ENCODE measurements around the gene NACC1. TPM values are rescaled to one million over a fixed set of nuclear protein-coding genes. Genes with fewer than 3 reads are reported as not detected.

NACC1 gene
- total and polyA plus RNA-seq, 9 donors: 12.9 to 23.4 (median 19.1) TPM

DNA sequence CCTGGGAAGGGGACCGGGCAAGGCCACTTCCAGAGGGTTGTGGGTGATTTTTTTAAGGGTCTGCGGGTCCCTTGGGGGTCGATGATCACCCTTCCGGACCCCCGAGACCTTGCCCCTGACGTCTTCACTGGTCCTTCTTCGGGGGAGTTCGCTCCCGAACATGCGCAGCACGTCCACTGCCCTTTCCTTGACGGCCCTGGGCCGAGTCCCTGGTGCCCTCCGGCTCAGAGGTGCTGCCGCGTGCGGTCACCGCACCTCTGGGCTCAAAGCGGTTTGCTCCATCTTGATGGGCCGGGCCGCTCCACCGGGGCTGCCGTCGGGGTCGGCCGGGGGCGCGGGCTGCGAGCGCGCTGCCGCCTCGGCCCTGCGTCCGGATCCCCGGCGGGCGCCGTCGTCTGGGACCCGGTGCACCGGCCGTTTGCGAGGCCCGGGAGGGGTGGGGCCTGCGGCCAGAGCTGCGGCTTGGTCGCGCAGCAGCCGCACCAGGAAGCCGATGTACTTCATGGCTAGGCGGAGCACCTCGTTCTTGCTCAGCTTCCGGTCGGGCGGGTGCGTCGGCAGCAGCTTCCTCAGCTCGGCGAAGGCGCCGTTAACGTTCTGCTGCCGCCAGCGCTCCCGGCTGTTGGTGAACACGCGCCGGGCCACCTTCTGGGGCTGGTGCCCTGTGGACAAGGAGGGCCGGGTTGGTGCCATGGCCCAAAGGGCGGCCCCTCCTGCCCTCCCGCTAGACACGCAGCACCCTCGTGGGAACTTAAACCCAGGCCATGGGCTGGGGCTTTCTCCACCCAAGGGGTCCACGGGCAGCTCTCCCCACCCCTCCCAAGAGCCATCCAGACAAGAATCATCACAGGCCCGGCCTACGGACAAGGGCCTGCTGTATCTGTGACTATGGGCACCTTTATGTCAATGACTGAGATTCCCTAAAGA is 18.7 kb upstream of the NACC1 start:
- WGBS (ENCODE audit: insufficient coverage): 12% methylated on average over 74 of the region's 77 CpGs
- peak overlapping the region; percentile 25 for H3K27ac ChIP-seq (ENCODE audit: low read length)
- H3K9me3 ChIP-seq (replicated peaks; ENCODE audit: control insufficient read depth, low read depth, low read length): no peaks in the 10 kb centered on the region
- peak overlapping the region; percentile 5 for H3K4me3 ChIP-seq (ENCODE audit: low read length)
- peaks cover 57% of the 10 kb centered on the region for H3K4me1 ChIP-seq (ENCODE audit: control insufficient read depth, insufficient read depth, low read length)
- peaks cover 19% of the 10 kb centered on the region for H3K36me3 ChIP-seq (ENCODE audit: control insufficient read depth, insufficient read depth, low read length)
- DNase-seq: peak; percentile 80
- H3K27me3 ChIP-seq (ENCODE audit: control insufficient read depth, insufficient read depth, low read length): peaks cover 42% of the 10 kb centered on the region

DNA sequence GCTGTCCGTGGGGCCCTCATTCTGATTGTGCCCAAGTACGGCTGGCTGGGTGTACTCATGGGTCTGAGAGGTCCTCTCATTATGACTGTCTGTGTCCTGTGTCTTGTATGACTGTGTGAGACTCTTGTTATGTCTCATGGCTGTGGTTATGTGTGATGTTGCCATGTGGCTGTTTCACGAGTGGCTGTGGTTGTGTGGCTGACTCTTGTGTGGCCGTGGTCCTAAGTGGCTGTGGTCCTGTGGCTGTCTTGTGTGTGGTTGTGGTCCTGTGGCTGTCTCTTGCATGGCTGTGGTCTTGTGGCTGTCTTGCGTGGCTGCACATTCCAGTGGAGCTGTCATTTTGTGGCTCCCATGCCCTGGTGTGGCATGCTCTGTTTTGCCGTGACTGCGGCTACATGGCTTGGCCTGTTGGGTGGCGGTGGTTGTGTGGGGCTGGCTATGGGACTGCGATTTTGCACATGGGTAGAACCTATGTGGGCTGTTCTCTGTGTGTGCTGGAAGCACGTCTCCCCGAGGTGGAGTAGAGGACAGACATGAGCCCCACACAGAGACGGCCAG is 18.0 kb upstream of the NACC1 start:
- DNase-seq: no peak

DNA sequence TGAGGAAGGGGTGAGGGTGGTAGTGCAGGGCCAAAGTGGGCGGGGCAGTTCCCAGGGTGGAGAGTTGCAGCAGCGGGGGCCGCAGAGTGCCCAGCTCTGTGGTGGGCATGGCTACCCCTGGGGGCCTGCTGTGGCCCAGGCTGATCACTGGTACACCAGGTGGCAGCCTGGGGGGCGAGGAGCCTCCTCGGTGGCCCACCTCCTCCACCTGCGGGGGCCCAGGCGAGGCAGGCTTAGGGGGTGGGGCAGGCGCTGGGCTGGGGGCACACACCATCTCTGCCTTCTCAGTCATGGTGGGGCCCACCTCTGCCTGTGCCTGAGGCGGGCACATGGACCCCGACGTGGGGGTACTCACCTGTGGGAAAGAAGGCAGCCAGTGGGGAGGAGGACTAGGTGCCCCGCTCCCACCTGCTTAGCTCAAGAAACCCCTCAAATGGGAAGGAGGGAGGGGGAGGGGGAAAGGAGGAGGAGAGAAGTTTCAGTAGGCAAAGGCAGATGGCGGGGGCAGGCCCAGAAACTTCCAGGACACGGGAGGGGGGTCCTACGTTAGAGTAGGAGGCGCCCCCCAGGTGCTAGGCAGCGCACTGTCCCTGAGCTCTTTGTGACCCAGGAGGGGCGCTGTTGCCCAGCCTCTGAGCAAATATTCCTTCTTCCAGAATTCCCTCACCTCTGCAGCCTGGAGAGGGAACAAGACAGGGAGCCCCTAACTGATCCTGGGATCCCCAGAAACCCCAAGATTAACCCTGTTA is 17.0 kb upstream of the NACC1 start:
- H3K27me3 ChIP-seq (ENCODE audit: control insufficient read depth, insufficient read depth, low read length): peaks cover 38% of the 10 kb centered on the region
- no peaks in the 10 kb centered on the region for H3K9me3 ChIP-seq (replicated peaks; ENCODE audit: control insufficient read depth, low read depth, low read length)
- H3K4me1 ChIP-seq (ENCODE audit: control insufficient read depth, insufficient read depth, low read length): peaks cover 52% of the 10 kb centered on the region
- 67% methylated on average over 10 of the region's 18 CpGs for WGBS (ENCODE audit: insufficient coverage)
- no peak for DNase-seq
- H3K27ac ChIP-seq (ENCODE audit: low read length): no peak overlapping the region
- peaks cover 13% of the 10 kb centered on the region for H3K36me3 ChIP-seq (ENCODE audit: control insufficient read depth, insufficient read depth, low read length)
- H3K4me3 ChIP-seq (ENCODE audit: low read length): peak overlapping the region; percentile 30

More for the DNA sequence above, 18.0 kb upstream of the NACC1 start:
- Histone ChIP-seq H3K27ac (ENCODE audit: low read length) (peak overlapping the region; percentile 7), H3K9me3 (replicated peaks; ENCODE audit: control insufficient read depth, low read depth, low read length) (no peaks in the 10 kb centered on the region), H3K36me3 (ENCODE audit: control insufficient read depth, insufficient read depth, low read length) (peaks cover 21% of the 10 kb centered on the region), H3K27me3 (ENCODE audit: control insufficient read depth, insufficient read depth, low read length) (peaks cover 42% of the 10 kb centered on the region), H3K4me1 (ENCODE audit: control insufficient read depth, insufficient read depth, low read length) (peaks cover 58% of the 10 kb centered on the region), H3K4me3 (ENCODE audit: low read length) (no peak overlapping the region)
- 76% methylated on average over 8 of the region's 12 CpGs for WGBS (ENCODE audit: insufficient coverage)

DNA sequence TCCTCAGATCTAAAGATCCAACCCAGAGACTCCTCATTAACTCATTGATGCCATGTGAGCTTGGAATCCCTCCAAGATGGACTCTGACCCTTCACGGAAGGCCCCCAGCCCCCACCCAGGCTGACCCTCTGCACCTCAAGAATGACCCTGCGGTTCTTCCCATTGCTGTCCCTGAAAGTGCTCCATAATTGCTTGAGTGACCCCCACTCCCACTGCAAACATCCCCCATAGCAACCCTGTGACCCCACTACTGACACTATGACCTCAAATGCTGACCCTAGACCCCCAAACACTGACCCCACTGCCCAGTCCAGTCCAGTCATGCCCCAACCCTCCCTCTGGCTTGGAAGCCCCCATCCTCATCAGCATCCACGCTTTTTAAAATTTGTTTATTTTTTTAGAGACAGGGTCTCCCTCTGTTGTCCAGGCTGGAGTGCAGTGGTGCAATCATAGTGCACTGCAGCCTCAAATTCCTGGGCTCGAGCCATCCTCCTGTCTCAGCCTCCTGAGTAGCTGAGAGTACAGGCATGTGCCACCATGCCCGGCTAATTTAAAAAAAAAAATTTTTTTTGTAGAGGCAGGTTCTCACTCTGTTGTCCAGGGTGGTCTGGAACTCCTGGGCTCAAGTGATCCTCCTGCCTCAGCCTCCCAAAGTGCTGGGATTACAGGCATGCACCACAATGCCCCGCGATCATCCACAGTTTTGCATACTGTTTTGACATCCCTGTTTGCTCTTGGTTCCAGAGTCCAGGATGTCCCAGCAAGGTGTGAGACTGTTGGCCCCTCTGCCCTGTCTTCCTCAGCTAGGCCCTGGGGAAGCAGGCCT is 16.3 kb upstream of the NACC1 start:
- 57% methylated on average over 5 of the region's 7 CpGs for WGBS (ENCODE audit: insufficient coverage)
- Histone ChIP-seq H3K4me3 (ENCODE audit: low read length) (peak overlapping the region; percentile 30), H3K36me3 (ENCODE audit: control insufficient read depth, insufficient read depth, low read length) (peaks cover 11% of the 10 kb centered on the region), H3K9me3 (replicated peaks; ENCODE audit: control insufficient read depth, low read depth, low read length) (no peaks in the 10 kb centered on the region), H3K27me3 (ENCODE audit: control insufficient read depth, insufficient read depth, low read length) (peaks cover 34% of the 10 kb centered on the region), H3K27ac (ENCODE audit: low read length) (peak overlapping the region; percentile 59), H3K4me1 (ENCODE audit: control insufficient read depth, insufficient read depth, low read length) (peaks cover 48% of the 10 kb centered on the region)
- DNase-seq: no peak

DNA sequence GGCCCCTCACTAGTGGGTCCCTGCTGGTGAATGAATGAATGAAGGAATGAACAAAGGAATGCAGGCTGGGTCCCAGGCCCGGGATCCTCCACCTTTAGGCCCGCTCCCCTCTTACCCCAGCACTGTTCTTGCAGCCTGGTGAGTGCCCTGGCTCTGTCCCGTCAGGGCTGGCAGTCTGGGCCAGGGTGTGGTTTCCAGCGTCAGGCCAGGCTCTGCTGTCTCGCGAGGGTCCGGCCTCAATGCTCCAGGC is 15.7 kb upstream of the NACC1 start:
- DNase-seq: no peak
- Histone ChIP-seq H3K4me3 (ENCODE audit: low read length) (peak overlapping the region; percentile 30), H3K36me3 (ENCODE audit: control insufficient read depth, insufficient read depth, low read length) (peaks cover 13% of the 10 kb centered on the region), H3K9me3 (replicated peaks; ENCODE audit: control insufficient read depth, low read depth, low read length) (no peaks in the 10 kb centered on the region), H3K27me3 (ENCODE audit: control insufficient read depth, insufficient read depth, low read length) (peaks cover 30% of the 10 kb centered on the region), H3K4me1 (ENCODE audit: control insufficient read depth, insufficient read depth, low read length) (peaks cover 48% of the 10 kb centered on the region), H3K27ac (ENCODE audit: low read length) (peak overlapping the region; percentile 59)
- WGBS (ENCODE audit: insufficient coverage): 18% methylated on average over 7 of the region's 7 CpGs

DNA sequence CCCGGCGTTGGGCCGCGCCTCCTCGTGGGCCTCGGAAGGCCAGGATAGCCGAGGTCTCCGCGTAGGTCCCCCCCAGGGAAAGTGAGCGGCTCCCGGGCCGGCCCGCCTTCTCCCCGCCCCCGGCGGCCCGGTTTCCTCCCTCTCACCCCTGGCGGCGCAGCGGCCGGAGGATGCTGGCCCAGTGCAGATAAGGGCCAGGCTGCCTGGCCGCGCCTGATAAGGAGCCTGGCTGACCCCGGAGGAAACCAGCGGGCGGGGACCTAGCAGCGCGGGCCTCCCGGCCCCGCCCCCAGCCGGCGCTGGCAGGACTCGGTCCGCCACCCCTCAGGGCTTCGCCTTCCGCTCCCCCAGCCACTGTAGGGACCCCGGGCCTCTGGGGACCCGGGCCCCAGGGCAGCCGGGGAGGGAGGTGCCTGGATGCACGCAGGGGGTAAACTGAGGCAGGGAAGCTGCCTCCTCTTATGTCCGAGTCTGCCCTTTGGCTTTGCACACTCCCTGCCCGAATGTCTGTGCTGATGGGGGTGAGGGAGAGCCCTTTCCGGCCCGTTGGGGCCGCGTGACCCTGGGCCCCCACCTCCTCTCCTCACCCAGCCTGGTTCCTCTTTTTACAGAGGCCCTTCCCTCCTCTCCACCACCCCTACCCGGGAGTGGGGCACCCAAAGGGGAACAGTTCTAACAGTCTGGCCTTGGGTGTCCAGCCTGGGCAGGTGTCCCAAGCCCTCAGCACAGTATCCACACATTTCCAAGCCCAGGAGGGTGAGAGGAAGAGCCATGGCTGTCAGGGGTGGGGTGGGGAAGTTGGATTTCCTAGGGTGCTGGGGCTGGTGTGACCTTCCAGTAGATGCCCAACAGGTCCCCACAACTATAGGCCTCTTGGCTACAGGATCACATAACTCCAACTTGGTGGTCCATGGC is 15.1 kb upstream of the NACC1 start, which contains the start of gene LYL1:
Gene LYL1 (minus strand): TSS at position 193 of the 915 bp plus-strand sequence. CDS start 1,687 bp downstream, outside the sequence.
- Histone ChIP-seq H3K9me3 (replicated peaks; ENCODE audit: control insufficient read depth, low read depth, low read length) (no peaks in the 10 kb centered on the region), H3K27me3 (ENCODE audit: control insufficient read depth, insufficient read depth, low read length) (peaks cover 25% of the 10 kb centered on the region), H3K4me3 (ENCODE audit: low read length) (peak within 1 kb of the TSS; percentile 30), H3K27ac (ENCODE audit: low read length) (peak within 1 kb of the TSS; percentile 59), H3K36me3 (ENCODE audit: control insufficient read depth, insufficient read depth, low read length) (peaks cover 14% of the 10 kb centered on the region), H3K4me1 (ENCODE audit: control insufficient read depth, insufficient read depth, low read length) (peaks cover 46% of the 10 kb centered on the region)
- DNase-seq: peak; percentile 81
- WGBS (ENCODE audit: insufficient coverage): 1% methylated on average over 38 of the region's 47 CpGs

DNA sequence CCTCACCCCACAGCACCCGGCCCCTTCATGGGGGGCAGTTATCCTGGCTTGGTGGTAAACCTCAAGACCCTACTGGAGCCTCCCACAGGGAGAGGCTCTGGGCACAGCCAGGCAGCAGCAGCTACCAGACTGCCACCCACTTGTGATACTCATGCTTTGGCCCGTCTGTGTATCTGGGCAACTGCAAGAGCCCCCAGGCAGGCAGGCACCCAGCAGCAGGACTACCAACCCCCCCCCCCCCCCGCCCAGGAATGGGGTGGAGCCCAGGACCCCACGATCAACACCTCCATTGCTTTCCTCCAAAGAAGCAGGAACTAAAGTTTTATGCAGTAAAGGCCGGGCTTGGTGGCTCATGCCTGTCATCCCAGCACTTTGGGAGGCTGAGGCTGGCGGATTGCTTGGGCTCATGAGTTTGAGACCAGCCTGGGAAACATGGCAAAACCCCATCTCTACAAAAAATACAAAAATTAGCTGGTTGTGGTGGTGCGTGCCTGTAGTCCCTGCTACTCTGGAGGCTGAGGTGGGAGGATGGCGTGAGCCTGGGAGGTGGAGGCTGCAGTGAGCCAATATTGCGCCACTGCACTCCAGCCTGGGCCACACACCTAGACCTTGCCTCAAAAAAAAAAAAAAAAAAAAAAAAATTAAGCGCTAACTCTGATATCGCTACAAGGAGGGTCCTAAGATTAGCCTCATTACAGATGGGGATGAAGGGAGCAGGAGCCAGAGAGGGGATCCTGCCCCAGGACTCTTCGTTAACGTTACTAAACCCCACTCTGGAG is 14.3 kb upstream of the NACC1 start:
- peaks cover 38% of the 10 kb centered on the region for H3K4me1 ChIP-seq (ENCODE audit: control insufficient read depth, insufficient read depth, low read length)
- no peak overlapping the region for H3K4me3 ChIP-seq (ENCODE audit: low read length)
- H3K36me3 ChIP-seq (ENCODE audit: control insufficient read depth, insufficient read depth, low read length): peaks cover 14% of the 10 kb centered on the region
- DNase-seq: no peak
- no peaks in the 10 kb centered on the region for H3K9me3 ChIP-seq (replicated peaks; ENCODE audit: control insufficient read depth, low read depth, low read length)
- H3K27ac ChIP-seq (ENCODE audit: low read length): peak overlapping the region; percentile 57
- peaks cover 17% of the 10 kb centered on the region for H3K27me3 ChIP-seq (ENCODE audit: control insufficient read depth, insufficient read depth, low read length)
- WGBS (ENCODE audit: insufficient coverage): 60% methylated on average over 1 of the region's 13 CpGs

DNA sequence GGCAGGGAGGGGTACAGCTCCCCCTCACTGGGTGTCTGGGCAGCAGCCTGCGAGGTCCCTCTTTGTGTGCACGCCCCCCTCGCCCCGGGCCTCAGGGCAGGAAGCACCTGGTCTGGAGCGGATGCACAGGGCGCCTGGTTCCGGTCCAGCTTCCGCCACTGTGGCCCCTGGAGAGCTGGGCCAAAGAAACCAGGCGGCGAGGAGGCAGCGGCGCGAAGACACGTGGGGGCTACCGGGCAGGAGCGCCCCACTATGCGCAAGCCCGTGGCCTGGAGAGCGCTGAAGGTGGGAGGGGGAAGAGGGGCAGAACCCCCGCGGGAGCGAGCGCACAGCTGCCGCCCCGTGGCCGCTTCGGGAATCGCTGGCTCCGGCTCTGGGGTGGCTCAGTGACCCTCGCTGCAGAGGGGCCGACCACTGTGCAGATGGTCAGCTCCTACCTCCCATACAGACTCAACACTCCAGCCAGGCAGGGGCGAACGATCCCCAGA is 13.7 kb upstream of the NACC1 start:
- no peaks in the 10 kb centered on the region for H3K9me3 ChIP-seq (replicated peaks; ENCODE audit: control insufficient read depth, low read depth, low read length)
- 15% methylated on average over 29 of the region's 33 CpGs for WGBS (ENCODE audit: insufficient coverage)
- DNase-seq: peak; percentile 83
- H3K27me3 ChIP-seq (ENCODE audit: control insufficient read depth, insufficient read depth, low read length): peaks cover 13% of the 10 kb centered on the region
- H3K4me1 ChIP-seq (ENCODE audit: control insufficient read depth, insufficient read depth, low read length): peaks cover 34% of the 10 kb centered on the region
- H3K36me3 ChIP-seq (ENCODE audit: control insufficient read depth, insufficient read depth, low read length): peaks cover 19% of the 10 kb centered on the region
- H3K27ac ChIP-seq (ENCODE audit: low read length): peak overlapping the region; percentile 57
- peak overlapping the region; percentile 7 for H3K4me3 ChIP-seq (ENCODE audit: low read length)
